ENCODE measurements around the gene BTBD9.

BTBD9 gene

GRCh38 chr6:38262609-38263008 is 377.1 kb downstream of the BTBD9 start:
- Histone ChIP-seq H3K36me3 (ENCODE audit: insufficient read depth, low read length) (no peaks in the 10 kb centered on the region), H3K9ac (ENCODE audit: insufficient read length) (no peak overlapping the region), H3K27ac (no peak overlapping the region), H3K4me3 (no peak overlapping the region), H3K9me3 (ENCODE audit: low read depth, low read length) (no peaks in the 10 kb centered on the region)
- TF ChIP-seq POLR2AphosphoS5 (IDR thresholded peaks at IDR 0.05; ENCODE audit: borderline replicate concordance, low read depth, low read length) (no peak), EZH2 (IDR thresholded peaks at IDR 0.05) (no peak), FOXP2 (optimal IDR thresholded peaks at IDR 0.05; ENCODE audit: control extremely low read depth, extremely low read length, insufficient read depth) (no peak)
- DNase-seq (ENCODE audit: low read depth, low spot score), result no peak

- no peaks in the 10 kb centered on the region for H3K36me3 ChIP-seq (ENCODE audit: insufficient read depth, low read length)
- no peak overlapping the region for H3K4me3 ChIP-seq
- H3K9me3 ChIP-seq (ENCODE audit: low read depth, low read length), result no peaks in the 10 kb centered on the region
- DNase-seq (ENCODE audit: low read depth, low spot score), result no peak
- no peak overlapping the region for H3K27ac ChIP-seq
- no peak for TF ChIP-seq FOXP2 (optimal IDR thresholded peaks at IDR 0.05; ENCODE audit: control extremely low read depth, extremely low read length, insufficient read depth)
- TF ChIP-seq POLR2AphosphoS5 (IDR thresholded peaks at IDR 0.05; ENCODE audit: borderline replicate concordance, low read depth, low read length), result no peak
- no peak for TF ChIP-seq EZH2 (IDR thresholded peaks at IDR 0.05)
- peak overlapping the region; percentile 16 for H3K9ac ChIP-seq (ENCODE audit: insufficient read length)
These were observed 377.7 kb downstream of the BTBD9 start for GRCh38 chr6:38262026-38262425.

DNA sequence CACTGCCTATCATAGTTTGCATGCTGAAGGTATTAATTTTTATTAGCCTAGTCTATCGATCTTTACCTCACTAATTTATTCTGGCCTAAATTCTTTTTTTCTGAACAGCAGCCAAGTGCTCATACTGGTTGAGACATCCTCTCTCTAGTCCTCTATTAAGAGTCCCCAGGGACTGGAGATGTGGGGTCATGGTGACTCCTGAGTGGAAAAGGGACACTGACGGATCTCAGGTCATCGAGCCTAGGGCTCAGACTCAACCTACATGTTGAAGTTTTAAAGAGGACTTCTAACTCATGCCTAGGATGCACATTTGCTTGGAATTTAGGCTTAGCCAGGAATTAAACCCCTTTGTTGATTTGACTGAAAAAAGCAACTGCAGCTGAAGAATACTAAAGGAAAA is 378.1 kb downstream of the BTBD9 start:
- H3K9me3 ChIP-seq (ENCODE audit: low read depth, low read length), result no peaks in the 10 kb centered on the region
- TF ChIP-seq EZH2 (IDR thresholded peaks at IDR 0.05) (no peak), FOXP2 (optimal IDR thresholded peaks at IDR 0.05; ENCODE audit: control extremely low read depth, extremely low read length, insufficient read depth) (no peak), POLR2AphosphoS5 (IDR thresholded peaks at IDR 0.05; ENCODE audit: borderline replicate concordance, low read depth, low read length) (no peak)
- no peak overlapping the region for H3K9ac ChIP-seq (ENCODE audit: insufficient read length)
- no peak for DNase-seq (ENCODE audit: low read depth, low spot score)
- H3K36me3 ChIP-seq (ENCODE audit: insufficient read depth, low read length), result no peaks in the 10 kb centered on the region
- no peak overlapping the region for H3K27ac ChIP-seq
- no peak overlapping the region for H3K4me3 ChIP-seq

- H3K9me3 ChIP-seq (ENCODE audit: low read depth, low read length), result no peaks in the 10 kb centered on the region
- H3K36me3 ChIP-seq (ENCODE audit: insufficient read depth, low read length), result no peaks in the 10 kb centered on the region
- no peak for TF ChIP-seq FOXP2 (optimal IDR thresholded peaks at IDR 0.05; ENCODE audit: control extremely low read depth, extremely low read length, insufficient read depth)
- TF ChIP-seq EZH2 (IDR thresholded peaks at IDR 0.05), result no peak
- no peak for TF ChIP-seq POLR2AphosphoS5 (IDR thresholded peaks at IDR 0.05; ENCODE audit: borderline replicate concordance, low read depth, low read length)
- no peak overlapping the region for H3K9ac ChIP-seq (ENCODE audit: insufficient read length)
- H3K27ac ChIP-seq, result no peak overlapping the region
- DNase-seq (ENCODE audit: low read depth, low spot score), result no peak
- no peak overlapping the region for H3K4me3 ChIP-seq
These were observed 380.0 kb downstream of the BTBD9 start for GRCh38 chr6:38259736-38260135.

GRCh38 chr6:38248500-38249234 is 391.1 kb downstream of the BTBD9 start:
- no peaks in the 10 kb centered on the region for H3K36me3 ChIP-seq (ENCODE audit: insufficient read depth, low read length)
- no peak overlapping the region for H3K9ac ChIP-seq (ENCODE audit: insufficient read length)
- TF ChIP-seq FOXP2 (optimal IDR thresholded peaks at IDR 0.05; ENCODE audit: control extremely low read depth, extremely low read length, insufficient read depth) (no peak), POLR2AphosphoS5 (IDR thresholded peaks at IDR 0.05; ENCODE audit: borderline replicate concordance, low read depth, low read length) (no peak), EZH2 (IDR thresholded peaks at IDR 0.05) (no peak)
- H3K27ac ChIP-seq, result no peak overlapping the region
- no peak for DNase-seq (ENCODE audit: low read depth, low spot score)
- no peaks in the 10 kb centered on the region for H3K9me3 ChIP-seq (ENCODE audit: low read depth, low read length)
- H3K4me3 ChIP-seq, result no peak overlapping the region

DNA sequence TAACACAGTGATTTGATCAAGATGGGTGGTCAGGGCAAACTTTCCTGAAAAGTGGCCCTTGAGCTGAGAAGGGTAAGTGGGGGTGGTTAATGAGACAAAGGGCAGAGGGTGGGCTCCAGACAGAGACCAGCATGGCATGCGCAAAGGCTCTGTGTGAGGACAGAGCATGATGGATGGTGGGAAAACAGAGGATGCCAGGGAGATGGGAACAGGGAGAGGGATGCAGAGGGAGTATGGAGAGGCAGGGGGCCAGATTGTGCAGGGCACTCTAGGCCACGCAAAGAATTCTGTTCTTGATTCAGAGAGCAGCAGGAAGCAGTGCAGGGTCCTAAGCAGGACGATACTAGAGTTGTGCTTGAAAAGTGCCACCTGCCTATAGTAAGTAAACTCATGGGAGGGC is 394.4 kb downstream of the BTBD9 start:
- Histone ChIP-seq H3K4me3 (no peak overlapping the region), H3K9ac (ENCODE audit: insufficient read length) (no peak overlapping the region), H3K27ac (no peak overlapping the region), H3K9me3 (ENCODE audit: low read depth, low read length) (no peaks in the 10 kb centered on the region), H3K36me3 (ENCODE audit: insufficient read depth, low read length) (no peaks in the 10 kb centered on the region)
- DNase-seq (ENCODE audit: low read depth, low spot score), result no peak
- TF ChIP-seq POLR2AphosphoS5 (IDR thresholded peaks at IDR 0.05; ENCODE audit: borderline replicate concordance, low read depth, low read length), result no peak
- TF ChIP-seq FOXP2 (optimal IDR thresholded peaks at IDR 0.05; ENCODE audit: control extremely low read depth, extremely low read length, insufficient read depth), result no peak
- TF ChIP-seq EZH2 (IDR thresholded peaks at IDR 0.05), result no peak

DNA sequence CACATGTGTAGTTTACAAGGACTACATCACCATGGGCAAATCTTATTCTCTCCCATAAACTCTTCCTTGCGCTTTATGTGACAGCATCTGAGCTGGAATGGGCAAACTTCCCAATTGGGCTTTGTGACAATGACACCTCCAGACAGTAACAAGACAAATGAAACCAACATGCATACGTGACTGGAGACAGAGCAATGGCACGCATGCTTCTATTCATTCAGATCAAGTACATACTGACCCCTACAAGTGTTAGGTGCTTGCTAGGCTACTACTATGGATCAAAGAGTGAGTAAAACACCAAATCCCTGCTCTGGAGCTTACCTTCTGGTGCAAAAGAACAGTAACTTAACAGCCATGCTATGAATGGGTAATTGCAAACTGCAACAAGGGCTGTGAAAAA is 394.9 kb downstream of the BTBD9 start:
- Histone ChIP-seq H3K9ac (ENCODE audit: insufficient read length) (no peak overlapping the region), H3K27ac (no peak overlapping the region)

GRCh38 chr6:38241200-38241871 is 398.4 kb downstream of the BTBD9 start:
- H3K27ac ChIP-seq, result no peak overlapping the region
- no peaks in the 10 kb centered on the region for H3K9me3 ChIP-seq (ENCODE audit: low read depth, low read length)
- no peak overlapping the region for H3K9ac ChIP-seq (ENCODE audit: insufficient read length)
- no peaks in the 10 kb centered on the region for H3K36me3 ChIP-seq (ENCODE audit: insufficient read depth, low read length)
- no peak overlapping the region for H3K4me3 ChIP-seq
- TF ChIP-seq POLR2AphosphoS5 (IDR thresholded peaks at IDR 0.05; ENCODE audit: borderline replicate concordance, low read depth, low read length) (no peak), EZH2 (IDR thresholded peaks at IDR 0.05) (no peak), FOXP2 (optimal IDR thresholded peaks at IDR 0.05; ENCODE audit: control extremely low read depth, extremely low read length, insufficient read depth) (no peak)
- no peak for DNase-seq (ENCODE audit: low read depth, low spot score)

More for the DNA sequence above, 394.9 kb downstream of the BTBD9 start:
- TF ChIP-seq FOXP2 (optimal IDR thresholded peaks at IDR 0.05; ENCODE audit: control extremely low read depth, extremely low read length, insufficient read depth) (no peak), POLR2AphosphoS5 (IDR thresholded peaks at IDR 0.05; ENCODE audit: borderline replicate concordance, low read depth, low read length) (no peak), EZH2 (IDR thresholded peaks at IDR 0.05) (no peak)
- H3K9me3 ChIP-seq (ENCODE audit: low read depth, low read length), result no peaks in the 10 kb centered on the region
- no peaks in the 10 kb centered on the region for H3K36me3 ChIP-seq (ENCODE audit: insufficient read depth, low read length)
- no peak for DNase-seq (ENCODE audit: low read depth, low spot score)
- H3K4me3 ChIP-seq, result no peak overlapping the region
